Stimulated activated CD8-positive, alpha-beta memory T cell treated with anti-CD3 and anti-CD28 coated beads, Interleukin-7, amount 100 ng/mL, for 1 hour (primary cell): ENCODE measurements around the gene HK2.
"Not testable (repeated sequence)": the region's sequence is repeated elsewhere in the genome, so short reads cannot be mapped to it uniquely, and the experiment has no call there.

Source experiments
- DNase-seq, 2 donors: peaks; one replicate each; pipeline ENCODE4 v3.0.0-alpha.2; 2020; ENCODE audit warnings: low read depth in 2 of 2

HK2 gene

DNA sequence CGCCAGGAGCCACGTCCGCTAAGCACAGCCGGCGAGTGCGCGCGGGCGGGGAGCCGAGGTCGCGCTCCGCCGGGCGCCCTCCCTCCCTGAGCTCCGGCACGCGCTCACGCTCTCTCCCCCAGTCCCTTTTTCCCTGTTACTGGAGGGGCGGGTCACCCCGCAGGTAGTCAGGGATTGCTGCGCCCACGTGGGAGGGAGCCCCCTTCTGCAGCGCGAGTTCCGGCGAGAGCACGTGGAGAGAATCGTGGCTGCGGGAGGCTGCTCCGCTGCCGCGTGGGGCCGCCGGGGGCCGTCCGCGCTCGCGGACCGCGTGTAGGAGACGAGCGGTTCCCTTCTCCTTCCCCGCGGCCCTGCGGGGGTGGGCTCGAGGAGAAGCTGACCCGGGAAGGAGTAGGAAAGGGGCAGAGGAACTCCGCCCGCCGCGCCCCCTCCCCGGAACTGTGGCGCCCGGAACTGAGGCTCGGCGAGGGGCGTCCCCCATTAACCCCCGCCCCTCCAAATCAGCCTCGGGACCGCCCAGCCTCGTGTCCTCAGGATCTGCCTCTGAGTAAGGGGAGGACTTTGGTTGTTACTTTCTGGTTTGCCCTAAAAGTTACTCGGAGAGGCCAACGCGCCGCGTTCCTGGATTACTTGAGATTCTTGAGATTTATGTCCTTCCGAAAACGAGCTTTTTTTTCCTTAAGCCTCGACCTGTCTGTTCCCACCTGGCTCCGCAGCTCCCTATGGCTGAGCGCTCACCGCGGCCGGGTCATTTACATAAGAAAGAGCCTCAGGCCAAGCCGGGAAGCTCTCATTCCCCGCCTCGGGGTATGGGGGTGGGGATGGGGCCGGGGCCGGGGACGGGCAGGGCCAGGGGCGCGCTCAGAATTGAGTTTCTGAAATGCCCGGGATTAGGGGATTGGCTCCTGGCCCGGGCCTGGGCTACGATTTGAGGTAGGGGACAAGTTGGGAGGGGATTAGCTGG is 1.1 kb downstream of the HK2 start:
- no peak for DNase-seq

DNA sequence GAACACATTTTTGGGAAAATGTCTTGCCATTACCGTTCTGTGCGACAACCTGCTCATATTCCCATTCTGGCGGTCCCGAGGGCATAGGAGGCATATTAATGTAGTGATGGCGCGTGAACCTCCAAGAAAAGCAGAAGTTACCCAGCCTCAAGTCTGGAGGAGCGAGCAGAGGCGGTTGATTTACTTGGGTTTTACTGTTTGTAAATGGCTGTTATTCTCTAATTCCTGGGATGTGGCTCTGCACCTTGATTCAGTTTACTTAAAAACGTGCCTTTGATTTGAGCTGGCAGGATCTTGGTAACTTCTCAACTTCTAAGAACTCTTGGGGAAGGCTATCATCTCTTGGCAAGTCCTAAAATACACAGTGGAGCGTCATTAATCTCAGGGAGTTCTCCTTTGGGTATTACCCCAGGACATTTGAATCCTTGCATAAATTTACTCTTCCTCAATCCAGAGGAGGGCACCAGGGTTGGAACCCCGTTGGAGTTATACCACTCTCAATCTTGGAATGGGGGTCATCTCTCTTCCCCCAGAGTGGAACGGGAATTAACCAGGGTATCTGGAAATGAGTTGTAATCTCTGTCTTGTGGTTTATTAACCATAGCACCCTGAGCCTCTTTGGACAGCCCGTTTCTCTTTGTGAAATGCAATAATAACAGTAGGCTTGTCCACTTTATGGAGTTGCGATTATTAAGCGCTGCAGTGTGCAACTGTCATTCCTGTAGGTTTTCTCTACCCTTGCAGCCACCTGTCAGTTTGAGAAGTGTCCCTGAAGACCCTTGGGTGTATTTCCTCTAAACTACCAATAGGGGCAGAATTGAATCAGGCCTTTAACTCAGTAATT is 2.1 kb downstream of the HK2 start:
- DNase-seq = no peak

DNA sequence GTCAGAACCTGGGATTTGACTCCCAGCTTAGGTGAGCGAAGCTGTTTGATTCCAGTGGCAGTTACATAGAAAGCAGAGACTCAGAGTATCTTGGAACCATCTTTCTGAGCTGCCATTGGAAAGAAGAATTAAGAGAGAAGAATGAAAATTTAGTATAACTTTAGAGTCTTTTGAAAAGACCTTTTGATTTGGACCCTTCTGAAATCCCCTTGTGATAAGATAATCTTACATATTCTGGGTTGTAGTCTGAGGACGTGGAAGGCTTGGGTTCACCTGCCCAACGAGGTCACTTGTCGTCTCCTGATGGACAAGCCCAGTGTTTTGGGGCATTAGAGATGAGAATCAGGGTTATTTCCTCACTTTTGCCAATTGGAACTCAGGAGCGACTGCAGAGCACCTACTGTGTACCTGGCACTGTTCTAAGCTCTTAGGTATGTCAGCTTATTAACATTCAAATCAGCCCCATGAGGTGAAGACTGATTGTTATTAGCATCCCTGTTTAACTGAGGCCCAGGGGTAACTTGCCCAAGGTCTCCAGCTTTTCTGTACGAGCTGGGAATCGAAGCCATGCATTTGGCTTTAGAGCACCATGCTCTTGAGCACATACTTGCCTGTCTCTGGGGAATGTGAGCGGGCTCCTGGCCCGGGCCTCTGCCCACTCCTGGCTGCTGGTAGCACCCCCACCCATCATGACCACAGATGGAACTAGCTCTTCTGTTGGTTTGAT is 2.9 kb downstream of the HK2 start:
- no peak for DNase-seq

DNA sequence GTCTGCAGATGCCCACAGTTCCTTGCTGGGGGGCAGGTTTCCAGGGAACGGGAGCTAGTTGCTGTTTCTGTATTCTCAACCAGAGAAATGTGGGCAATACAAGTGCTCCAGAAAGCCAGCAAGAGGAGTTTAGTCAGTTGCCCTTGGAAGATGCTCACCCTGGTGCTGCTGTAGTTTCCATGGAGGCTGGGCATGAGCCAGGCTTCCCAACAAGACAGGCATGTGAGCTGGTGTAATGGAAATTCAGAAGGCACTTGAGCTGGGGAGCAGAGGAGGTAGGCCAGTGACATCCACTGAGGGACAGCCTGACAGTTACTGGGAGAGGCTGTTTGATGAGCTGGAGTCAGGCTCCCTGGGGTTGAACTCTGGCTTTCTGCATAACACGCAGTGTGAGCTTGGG is 7.7 kb downstream of the HK2 start:
- no peak for DNase-seq

DNA sequence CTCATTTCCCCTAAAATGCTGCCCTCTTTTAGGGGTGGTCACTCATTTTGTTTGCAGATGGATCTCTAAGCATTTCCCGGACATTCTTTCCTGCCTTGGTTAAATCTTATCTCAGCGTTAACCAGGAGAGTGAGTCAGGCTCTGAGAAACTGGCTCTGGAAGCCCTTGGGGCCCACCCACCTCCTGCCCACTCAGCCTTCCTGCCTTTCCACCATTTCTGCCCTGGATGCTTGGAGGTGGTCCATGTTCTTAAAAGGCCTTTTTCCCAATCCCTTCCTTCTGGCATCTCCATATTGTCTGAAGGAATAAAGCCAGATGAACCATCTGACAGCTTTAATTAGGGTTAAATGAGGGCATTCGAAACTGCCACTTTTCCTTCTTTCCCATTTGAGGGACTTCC is 9.5 kb downstream of the HK2 start:
- DNase-seq = no peak

DNA sequence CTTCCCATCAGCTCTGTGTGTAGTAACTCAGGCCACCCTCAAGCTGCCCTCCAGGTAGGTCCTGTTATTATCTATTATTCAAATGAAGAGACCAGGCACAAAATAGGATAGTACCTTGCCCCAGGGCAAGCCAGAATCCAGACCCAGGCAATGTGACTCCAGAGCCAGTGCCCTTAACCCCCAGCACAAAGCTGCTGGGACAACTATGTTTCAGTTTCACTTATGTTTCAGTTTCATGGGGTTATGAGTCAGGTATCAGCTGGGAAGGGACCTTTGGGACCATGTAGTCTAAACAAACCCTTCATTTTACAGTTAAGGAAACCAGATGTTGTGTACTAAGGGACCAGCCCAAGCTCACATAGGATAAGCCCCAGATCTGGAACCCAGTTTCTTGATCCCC is 10.0 kb downstream of the HK2 start:
- no peak for DNase-seq

DNA sequence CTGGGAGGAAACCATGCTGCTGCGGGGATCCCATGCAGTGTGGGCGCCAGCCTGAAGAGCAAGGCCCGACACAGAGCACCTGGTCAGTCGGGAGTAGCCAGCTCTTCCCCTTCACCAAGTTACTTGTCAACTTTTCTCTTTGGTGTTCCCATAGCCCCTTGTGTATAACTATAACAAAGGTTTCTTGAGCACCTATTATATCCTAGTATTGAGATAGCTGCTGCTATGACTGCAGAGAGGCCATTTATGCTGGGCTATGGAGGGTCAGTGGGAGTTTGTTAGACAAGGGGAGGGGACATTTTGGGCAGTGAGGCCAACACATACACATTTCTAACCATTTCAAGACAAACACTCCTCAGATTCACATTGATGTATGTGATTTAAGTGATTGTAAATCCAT is 10.8 kb downstream of the HK2 start:
- no peak for DNase-seq

DNA sequence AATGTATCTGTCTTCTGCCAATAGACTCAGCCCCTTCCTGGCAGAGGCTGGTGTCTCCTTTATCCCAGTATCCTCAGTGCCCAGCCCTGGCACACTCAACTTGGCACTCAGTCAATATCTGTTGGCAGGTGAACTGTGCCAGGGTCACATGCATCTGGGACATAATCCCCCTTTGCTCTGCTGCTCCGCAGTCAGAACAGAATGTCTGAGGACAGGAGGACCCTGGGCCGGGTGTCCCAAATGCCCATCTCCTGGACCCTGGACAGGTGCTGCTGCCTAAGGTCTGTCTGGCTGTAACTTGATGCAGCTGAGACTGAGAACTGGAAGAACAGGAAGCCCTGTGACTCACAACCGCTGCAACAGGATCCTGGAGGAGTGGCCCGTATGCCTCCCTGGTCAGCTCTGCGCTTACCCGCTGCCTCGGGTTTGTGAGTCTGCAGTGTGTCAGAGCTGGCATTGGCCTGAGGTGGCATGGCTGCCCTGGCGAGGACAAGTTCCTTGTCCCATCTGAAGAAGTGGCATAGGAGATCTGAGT is 11.4 kb downstream of the HK2 start:
- no peak for DNase-seq

DNA sequence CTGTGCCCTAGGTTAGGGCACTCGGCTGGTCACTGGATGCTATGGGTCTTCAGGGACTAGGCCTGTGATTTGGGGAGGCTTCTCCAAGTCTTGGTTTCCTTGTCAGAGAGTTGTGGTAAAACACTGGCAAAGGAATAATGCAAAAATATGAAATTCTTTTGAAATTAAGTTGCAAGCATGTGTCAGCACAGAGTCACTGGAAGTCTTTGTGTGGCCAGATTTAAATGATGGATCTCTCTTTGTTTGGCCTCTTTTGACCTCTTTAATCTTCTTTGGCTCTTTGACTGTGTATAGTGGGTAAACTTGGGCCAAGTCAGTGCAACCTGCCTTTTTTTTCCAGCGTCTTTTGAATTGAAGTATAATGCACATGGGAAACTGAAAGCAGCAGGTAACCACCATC is 12.1 kb downstream of the HK2 start:
- no peak for DNase-seq

DNA sequence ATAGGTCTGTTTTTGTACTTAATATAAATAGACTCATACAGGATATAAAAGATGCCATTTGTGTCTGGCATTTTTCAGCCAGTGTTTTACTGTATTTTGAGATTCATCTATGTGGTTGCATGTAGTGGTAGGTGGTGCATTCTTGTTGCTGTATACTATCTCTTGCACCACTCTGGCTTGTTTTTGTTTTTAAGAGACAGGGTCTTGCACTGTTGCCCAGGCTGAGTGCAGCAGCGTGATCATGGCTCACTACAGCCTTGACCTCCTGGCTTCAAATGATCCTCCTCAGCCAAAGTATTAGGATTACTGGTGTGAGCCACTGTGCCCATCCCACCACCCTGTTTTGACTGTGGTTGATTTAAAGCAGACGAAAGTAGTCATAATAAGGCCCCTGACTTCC is 12.6 kb downstream of the HK2 start:
- no peak for DNase-seq

DNA sequence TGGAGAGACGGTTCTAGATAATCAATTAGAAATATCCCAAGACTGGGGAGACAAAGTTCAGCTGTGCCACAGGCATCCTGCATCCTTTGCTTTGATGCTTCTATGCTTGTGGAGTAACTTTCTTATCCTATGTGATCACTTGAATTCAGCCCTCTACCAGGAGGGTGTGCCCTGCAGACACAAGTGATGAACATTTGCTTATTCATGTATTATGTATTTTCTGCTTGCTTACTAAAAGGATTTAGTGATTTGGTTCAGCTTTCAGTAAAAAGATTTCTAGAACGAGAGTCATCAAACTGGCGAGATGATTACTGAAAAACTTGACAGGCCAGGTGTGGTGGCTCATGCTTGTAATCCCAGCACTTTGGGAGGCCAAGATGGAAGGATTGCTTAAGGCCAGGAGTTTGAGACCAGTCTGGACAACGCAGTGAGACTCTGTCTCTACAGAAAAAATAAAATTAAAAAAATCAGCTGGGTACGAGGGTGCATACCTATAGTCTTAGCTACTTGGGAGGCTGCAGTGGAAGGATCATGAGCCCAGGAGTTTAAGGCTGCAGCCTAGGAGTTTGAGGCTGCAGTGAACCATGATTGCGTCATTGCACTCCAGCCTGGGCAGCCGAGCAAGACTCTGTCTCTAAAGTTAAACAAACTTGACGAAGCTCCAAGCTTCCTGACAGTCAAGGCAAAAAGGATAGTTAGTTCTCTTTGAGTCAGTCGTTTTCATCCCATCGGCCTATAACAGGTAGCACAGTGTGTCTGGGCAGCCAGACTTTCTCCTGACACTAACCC is 13.3 kb downstream of the HK2 start:
- no peak for DNase-seq

DNA sequence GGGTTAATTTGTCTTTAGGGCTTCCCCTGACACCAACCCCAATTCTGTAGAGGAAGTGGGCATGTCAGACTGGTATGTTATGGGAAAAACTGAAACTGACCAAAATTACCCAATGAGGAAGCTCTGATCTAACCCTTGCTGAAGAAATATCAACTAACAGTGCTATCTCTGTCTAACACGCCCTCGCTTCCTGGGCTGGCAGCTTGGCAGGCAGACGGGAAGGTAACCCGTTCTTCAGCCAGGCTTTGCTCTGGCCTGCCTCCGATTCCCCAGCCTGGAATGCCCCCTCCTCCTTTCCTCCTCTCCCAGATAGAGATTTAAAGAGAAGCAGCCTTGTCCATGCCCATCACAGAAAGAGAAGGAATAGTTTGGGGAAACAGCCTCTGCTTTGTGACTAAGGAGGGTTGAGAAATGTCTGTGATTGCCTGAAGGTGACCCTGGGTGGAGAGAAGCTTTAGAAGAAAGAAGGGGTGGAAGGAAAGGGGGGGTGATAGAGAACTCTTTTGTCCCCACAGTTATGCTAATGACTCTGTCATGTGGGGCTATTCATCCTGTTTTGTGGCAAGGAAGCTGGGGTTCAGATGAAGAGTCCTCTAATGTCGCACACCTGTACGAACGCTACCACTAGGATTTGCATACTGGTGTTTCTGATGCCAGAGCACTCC is 15.4 kb downstream of the HK2 start:
- DNase-seq = no peak

DNA sequence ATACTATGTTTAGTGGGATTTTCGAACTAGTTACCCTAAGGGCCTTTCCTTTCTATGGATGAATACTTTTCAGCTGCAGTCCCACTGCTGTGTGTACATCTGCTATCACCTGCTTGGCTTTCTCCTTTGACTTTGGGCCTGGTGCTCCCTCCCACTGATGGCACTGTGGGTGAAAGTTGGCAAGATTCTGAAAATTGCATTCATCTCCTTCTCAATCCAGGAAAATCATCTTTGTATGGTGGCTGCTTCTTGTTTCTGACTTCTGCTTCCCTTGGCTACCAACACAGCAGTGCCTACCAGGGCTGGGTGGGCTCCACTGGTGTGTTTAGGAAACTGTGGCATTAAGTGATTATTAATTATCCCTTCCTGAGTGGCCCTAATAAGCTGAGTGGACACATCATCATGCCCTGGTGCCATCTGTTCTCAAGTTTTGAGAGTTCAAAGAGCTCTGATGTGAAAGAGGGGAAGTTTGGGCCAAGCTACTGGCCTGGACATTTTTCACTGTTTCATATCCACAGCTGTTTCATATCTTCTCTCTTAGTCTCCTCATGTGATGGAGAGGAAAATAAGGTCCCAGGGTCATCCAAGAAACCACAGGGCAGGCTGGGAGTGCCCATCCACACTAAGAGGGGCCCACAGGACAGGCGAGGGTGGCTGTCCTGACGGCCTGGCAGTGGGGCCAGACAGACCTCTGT is 16.7 kb downstream of the HK2 start:
- DNase-seq = no peak

DNA sequence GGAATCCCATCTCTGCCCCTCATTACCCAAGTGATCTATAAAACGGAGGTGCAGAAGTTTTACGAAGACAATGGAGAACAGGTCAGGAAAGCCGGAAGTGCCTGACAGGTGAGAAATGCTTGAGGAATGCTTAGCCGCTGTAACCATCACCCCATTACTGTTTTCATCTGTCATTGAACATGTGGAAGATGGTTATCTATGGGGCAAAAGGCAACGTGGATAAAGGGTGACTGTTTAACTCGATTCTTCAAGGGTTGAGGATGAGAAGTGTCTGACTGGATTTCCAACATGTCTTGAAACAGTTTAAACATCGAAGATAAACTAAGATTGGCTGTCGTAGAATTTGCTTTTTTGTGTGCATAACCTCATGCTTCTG is 17.3 kb downstream of the HK2 start:
- no peak for DNase-seq

DNA sequence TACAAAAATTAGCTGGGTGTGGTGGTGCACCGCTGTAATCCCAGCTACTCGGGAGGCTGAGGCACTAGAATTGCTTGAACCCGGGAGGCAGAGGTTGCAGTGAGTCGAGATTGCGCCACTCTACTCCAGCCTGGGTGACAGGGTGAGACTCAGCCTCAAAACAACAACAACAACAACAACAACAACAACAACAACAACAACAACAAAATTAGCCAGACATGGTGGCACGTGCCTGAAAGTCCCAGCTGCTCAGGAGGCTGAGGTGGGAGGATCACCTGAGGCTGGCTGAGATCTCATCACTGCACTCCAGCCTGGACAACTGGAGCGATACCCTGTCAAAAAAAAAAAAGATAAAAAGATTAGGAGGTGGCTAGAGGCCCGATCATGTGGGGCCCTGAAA is 19.4 kb downstream of the HK2 start:
- DNase-seq = not testable (repeated sequence)

DNA sequence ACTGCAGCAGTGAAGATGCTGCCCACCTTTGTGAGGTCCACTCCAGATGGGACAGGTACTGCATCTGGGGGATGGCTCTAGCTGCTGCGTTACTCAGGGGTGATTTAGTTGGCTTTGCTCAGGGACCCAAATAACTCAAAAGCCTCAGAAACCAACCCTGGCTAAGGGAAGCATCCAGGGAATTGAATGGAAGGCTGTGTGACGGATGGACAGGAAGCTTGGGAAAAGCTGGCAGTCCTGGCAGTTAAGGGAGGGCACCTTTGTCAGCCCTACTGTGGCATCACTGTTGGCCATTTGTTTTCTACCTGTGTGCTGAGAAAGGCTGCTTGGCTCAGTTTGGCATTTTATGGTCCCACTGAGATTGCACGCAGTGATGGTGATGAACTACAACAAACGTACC is 20.5 kb downstream of the HK2 start:
- DNase-seq = no peak

DNA sequence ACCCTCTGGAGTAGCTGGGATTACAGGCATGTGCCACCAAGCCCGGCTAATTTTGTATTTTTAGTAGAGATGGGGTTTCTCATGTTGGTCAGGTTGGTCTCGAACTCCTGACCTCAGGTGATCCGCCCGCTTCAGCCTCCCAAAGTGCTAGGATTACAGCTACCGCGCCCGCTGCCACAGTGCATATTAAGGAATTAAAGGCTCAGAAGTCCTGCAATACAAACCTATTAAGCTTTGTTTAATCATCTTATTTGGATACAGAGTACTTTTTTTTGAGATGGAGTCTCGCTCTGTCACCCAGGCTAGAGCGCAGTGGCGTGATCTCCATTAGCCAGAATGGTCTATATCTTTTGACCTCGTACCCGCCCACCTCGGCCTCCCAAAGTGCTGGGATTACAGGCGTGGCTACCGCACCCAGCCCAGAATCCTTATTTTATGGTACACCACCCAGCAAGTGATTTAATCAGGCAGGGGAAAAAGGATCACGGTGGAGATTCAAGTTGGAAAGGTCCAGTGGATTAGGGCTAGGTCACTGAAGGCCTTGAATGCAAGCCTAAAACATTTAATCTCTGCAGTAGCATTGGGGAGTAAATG is 21.3 kb downstream of the HK2 start:
- DNase-seq = not testable (repeated sequence)

DNA sequence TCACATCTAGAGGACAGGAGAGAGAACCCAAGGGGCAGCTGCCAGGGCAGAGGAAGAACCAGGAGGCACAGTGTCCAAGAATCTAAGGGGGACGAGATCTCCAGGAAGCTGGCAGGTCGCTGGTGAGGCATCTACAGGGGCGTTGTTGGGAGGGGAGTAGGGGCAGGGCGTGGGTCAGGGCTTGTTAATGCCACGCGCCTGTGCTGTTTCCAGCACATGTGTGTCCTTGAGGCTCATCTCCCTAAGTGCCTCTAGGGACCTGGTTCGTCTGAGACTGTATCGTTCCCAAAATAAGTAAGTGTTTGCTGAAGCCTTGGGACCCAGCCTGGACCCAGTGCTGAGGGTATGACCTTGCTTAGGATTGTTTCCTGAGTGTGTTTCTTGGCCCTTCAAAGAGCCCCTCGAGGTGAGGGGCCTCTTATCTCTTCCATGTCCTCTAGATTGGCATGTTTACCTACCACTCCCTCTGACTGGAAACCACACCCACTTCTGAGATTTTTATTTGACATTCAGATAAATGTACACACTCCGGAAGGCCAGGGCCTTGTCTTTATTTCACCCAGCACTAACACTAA is 22.2 kb downstream of the HK2 start:
- no peak for DNase-seq

DNA sequence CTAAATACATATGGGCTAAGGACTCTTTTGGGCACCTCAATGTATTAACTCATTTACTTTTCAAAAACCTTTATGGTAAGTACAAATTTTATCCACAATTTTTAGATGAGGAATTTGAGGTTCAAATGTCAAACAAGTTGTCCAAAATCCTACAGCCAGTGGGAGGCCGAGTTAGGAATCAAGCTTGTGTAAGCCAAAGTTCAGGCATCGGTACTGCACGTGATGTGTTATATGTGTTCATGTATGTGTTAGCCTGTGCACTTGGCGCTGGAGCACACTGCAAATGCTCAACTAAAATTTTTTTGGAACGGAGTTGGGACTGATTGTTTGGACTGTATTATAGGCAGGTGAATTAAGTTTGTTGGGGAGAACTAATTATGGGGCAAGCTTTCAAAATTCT is 22.7 kb downstream of the HK2 start:
- no peak for DNase-seq
